Tibial nerve (tissue), 4 donors: ENCODE results near the gene RSRC1.
"Not testable (repeated sequence)": the region's sequence is repeated elsewhere in the genome, so short reads cannot be mapped to it uniquely, and the experiment has no call there.

ENCODE experiments used
- CTCF ChIP-seq, 5 experiments: fragments of 200-600 bp in 3 of 5; fragments of 450-650 bp in 2 of 5; sonication (generic) in 3 of 5; IDR thresholded peaks; one replicate each; pipeline ENCODE4 v1.5.1; 2016 to 2019; ENCODE audit warnings: antibody characterized with exemption in 5 of 5, mild to moderate bottlenecking in 3 of 5, moderate library complexity in 2 of 5
- EP300 ChIP-seq, 2 donors: sonication (generic); formaldehyde crosslinking; IDR thresholded peaks; one replicate each; pipeline ENCODE4 v1.6.1; 2017; ENCODE audit warnings: antibody characterized with exemption in 2 of 2, mild to moderate bottlenecking in 1 of 2
- POLR2A ChIP-seq, 2 donors: fragments of 450-650 bp; IDR thresholded peaks; one replicate each; pipeline ENCODE4 v1.6.1; 2017; ENCODE audit warnings: antibody characterized with exemption in 2 of 2, mild to moderate bottlenecking in 2 of 2, moderate library complexity in 2 of 2

- TF ChIP-seq EP300, CTCF, POLR2A (IDR thresholded peaks at IDR 0.05): not testable (repeated sequence)
These were observed 298.6 kb downstream of the RSRC1 start for GRCh38 chr3:158408518-158408897.
